NB4 (cell line): ENCODE data around the gene ACTN1.

Experiments
- DNase-seq: peaks from one replicate; pipeline ENCODE4 v3.0.0; 2010; ENCODE audit warnings: low read depth
- H3K4me3 ChIP-seq: one replicate; pipeline ENCODE4 v1.5.1; 2011; ENCODE audit warnings: mild to moderate bottlenecking, low read depth, low read length, moderate library complexity
- CTCF ChIP-seq: IDR thresholded peaks from one replicate; pipeline ENCODE4 v1.5.1; 2012; ENCODE audit warnings: low read depth, low read length
- MAX ChIP-seq: IDR thresholded peaks from 2 replicates; pipeline ENCODE4 v1.6.1; 2011; ENCODE audit warnings: low read depth, low read length
- MYC ChIP-seq: IDR thresholded peaks from 2 replicates; pipeline ENCODE4 v1.6.1; 2011; ENCODE audit warnings: low read depth, low read length
- POLR2A ChIP-seq: IDR thresholded peaks from 2 replicates; pipeline ENCODE4 v1.6.1; 2011; ENCODE audit warnings: mild to moderate bottlenecking; ENCODE audit not compliant: insufficient read length; ENCODE audit errors: extremely low read depth

The ACTN1 gene

GRCh38 chr14:68892961-68893360 lies 86.1 kb downstream of the ACTN1 start:
- no peak for TF ChIP-seq MYC
- TF ChIP-seq POLR2A = no peak
- TF ChIP-seq MAX = no peak
- TF ChIP-seq CTCF = no peak
- no peak overlapping the region for H3K4me3 ChIP-seq
- no peak for DNase-seq

- TF ChIP-seq MAX (no peak), POLR2A (no peak), CTCF (no peak), MYC (no peak)
- no peak overlapping the region for H3K4me3 ChIP-seq
- no peak for DNase-seq
Measured at GRCh38 chr14:68891851-68892660, 87.0 kb downstream of the ACTN1 start.

GRCh38 chr14:68890173-68890931 lies 88.8 kb downstream of the ACTN1 start:
- H3K4me3 ChIP-seq = no peak overlapping the region
- TF ChIP-seq POLR2A (no peak), CTCF (no peak), MYC (no peak), MAX (no peak)
- no peak for DNase-seq

- TF ChIP-seq MYC (no peak), CTCF (no peak), POLR2A (no peak), MAX (no peak)
- H3K4me3 ChIP-seq = no peak overlapping the region
- DNase-seq = no peak
Measured at GRCh38 chr14:68888883-68889282, 90.2 kb downstream of the ACTN1 start.

GRCh38 chr14:68888025-68888850 lies 90.9 kb downstream of the ACTN1 start:
- DNase-seq = no peak
- H3K4me3 ChIP-seq = no peak overlapping the region
- TF ChIP-seq CTCF (no peak), POLR2A (no peak), MYC (no peak), MAX (no peak)
